HG03521 (cell line): ENCODE data around the gene KIFAP3.
"Not testable (repeated sequence)": the region's sequence is repeated elsewhere in the genome, so short reads cannot be mapped to it uniquely, and the experiment has no call there.

Source experiments
- ATAC-seq: cut with Tn5 transposase; IDR thresholded peaks from one replicate; pipeline ENCODE4 v1.9.1; 2021; ENCODE audit warnings: mild to moderate bottlenecking, moderate library complexity; ENCODE audit not compliant: unreplicated experiment

KIFAP3 gene

GRCh38 chr1:170074250-170075157 is at the start of gene KIFAP3:
TSS of gene KIFAP3 (minus strand) at chr1:170074695. CDS start at chr1:170074467, 228 bp downstream.
- ATAC-seq, result peak; percentile 99

GRCh38 chr1:170122366-170122765 is 47.9 kb upstream of the KIFAP3 start:
- ATAC-seq, result no peak

DNA sequence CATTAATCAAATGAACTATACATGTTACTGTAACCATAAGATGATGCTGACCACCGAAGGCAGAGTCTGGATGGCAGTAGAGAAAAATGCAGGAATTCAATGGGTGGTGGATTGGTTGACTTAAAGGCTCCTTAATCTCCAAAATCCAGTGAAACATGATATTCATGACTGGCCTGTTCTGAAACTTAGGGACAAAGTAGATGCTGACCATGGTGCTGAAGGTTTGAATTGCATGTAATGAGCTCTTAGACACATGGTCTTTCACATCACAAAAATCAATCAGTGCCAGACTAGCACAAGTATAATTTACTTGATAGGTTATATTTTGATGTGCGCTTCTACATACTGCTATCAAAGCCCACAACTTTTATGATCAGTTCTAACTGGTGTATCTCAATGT is 40.4 kb upstream of the KIFAP3 start:
- no peak for ATAC-seq

DNA sequence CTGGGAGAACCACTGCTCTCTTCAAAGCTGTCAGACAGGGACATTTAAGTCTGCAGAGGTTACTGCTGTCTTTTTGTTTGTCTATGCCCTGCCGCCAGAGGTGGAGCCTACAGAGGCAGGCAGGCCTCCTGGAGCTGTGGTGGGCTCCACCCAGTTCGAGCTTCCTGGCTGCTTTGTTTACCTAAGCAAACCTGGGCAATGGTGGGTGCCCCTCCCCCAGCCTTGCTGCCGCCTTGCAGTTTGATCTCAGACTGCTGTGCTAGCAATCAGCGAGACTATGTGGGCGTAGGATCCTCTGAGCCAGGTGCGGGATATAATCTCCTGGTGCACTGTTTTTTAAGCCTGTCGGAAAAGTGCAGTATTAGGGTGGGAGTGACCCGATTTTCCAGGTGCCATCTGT is 38.6 kb upstream of the KIFAP3 start:
- not testable (repeated sequence) for ATAC-seq

DNA sequence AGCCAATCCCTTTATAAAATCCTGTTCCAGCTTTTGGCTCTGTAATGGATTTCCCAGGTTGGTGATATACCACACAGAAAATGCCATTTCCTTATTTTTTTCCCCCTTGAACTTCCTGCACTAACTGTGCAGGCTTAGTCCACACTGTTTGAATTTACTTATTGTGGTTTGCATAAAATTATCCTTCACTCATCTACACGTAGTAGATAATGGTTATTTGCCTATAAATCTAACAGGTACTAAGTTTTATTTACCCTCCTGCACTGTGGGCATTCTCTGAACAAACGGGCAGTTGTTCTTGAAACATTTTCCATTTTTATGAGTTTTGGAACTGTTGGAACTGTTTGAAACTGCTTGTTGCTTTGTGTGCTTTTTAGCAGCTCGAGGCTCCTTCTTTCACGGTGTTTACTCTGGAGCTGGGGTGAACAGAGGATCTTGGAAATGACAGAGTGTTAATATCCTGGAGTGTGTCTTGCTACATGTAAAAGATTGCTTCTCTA is 23.0 kb upstream of the KIFAP3 start:
- no peak for ATAC-seq

- ATAC-seq, result no peak
Measured at GRCh38 chr1:170096806-170097340, 22.4 kb upstream of the KIFAP3 start.

- no peak for ATAC-seq
Measured at GRCh38 chr1:170095976-170096748, 21.7 kb upstream of the KIFAP3 start.

DNA sequence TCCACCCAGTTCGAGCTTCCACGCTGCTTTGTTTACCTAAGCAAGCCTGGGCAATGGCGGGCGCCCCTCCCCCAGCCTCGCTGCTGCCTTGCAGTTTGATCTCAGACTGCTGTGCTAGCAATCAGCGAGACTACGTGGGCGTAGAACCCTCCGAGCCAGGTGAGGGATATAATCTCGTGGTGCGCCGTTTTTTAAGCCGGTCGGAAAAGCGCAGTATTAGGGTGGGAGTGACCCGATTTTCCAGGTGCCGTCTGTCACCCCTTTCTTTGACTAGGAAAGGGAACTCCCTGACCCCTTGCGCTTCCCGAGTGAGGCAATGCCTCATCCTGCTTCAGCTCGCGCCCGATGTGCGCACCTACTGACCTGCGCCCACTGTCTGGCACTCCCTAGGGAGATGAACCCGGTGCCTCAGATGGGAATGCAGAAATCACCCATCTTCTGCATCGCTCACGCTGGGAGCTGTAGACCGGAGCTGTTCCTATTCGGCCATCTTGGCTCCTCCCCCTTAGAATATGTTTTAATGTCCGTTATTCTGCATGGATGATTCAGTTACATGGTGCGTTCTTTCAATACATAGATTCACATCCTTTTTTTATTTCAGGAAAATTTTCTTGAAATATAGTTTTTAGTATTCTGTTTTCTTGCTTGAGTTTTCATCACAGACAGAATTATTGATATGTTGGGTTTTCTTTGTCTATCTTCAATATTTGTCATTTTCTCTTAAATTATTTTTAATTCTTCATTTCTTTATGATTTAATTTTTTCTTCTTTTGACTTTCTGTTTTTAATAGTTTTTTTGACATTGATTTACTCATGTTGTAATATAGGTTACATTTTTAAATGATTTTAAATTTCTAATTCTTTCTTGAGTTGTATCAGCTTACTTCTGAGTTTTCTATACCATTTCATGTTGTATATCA is 20.5 kb upstream of the KIFAP3 start:
- ATAC-seq, result not testable (repeated sequence)

DNA sequence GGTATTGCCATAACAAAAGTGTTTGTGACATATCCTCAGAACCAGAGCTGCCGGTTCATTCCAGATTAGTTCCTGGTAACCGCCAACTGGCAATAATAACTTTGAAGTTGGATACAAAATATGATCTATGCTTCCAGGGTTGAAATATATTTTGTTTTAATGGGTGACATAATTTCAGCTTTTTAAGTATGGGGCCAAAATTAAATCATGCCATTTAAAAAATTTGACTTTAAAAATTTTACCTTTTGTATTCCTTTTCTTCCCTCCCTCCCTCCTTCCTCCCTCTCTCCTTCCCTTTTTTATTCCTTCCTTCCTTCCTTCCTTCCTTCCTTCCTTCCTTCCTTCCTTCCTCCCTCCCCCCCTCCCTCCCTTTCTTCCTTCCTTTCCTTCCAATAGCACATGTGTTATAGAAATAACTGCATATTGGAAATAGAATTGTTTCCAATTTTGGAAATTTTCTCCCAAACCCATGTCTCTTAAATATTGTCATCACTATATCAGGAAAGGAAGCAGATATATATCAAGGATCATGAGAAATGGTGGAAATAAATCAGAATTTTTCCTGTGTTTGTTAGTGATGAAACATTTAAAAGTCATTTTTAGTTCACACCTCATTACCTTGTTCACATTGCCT is 12.0 kb upstream of the KIFAP3 start:
- no peak for ATAC-seq

DNA sequence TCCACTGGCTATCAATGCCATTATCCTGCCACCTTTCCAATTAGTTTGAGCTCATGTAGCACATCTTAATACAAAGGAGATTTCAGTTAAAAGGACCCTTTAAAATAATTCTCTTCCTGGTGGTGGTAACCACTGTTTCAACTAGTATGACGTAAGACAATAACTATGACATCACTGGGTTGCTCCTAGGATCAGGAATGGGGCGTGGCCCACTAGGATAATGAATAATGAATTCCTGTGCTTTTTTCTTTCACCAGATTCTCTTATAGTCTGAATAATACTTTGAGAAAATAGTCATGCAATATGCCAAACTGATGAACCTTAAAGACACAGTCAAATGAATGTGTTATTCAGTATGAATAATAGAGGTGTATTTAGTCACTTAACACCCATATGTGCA is 10.6 kb upstream of the KIFAP3 start:
- no peak for ATAC-seq

DNA sequence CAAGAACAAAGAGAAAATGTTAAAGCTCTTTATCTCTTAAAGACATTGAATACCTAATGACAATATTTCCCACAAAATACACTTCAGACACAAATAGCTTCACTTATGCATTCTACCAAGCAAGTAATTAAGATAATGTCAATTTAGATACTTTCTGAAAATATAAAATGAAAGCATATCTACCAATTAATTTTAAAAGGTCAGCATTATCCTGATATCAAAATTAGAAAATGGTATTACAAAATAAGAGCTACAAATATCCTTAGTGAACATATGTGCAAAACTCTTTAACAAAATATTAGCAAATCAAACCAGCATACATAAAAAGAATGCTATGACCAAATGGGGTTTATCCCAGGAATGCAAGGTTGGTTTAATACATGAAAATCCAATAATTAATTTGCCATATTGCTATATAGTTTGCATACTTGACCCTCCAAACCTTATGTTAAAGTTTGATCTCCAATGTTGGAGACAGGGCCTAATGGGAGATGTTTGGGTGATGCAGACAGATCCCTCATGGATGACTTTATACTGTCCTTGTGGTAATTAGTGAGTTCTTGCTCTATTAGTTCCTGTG is 4.2 kb upstream of the KIFAP3 start:
- no peak for ATAC-seq

DNA sequence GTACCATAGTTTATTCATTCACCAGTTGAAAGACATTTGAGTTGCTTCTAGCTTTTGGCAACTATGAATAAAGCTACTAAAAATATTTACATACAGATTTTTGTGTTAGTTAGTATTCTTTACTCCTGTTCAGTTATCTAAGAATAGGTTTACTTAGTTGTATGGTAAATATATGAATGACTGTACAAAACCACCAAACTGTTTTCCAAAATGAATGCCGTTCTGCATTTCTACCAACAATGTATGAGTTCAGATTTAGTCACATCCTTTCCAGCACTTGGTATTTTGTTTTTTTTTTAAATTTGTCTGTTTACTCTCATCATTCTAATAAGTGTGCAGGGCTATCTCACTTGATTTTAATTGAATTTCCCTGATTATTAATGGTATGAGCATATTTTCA is 3.4 kb upstream of the KIFAP3 start:
- ATAC-seq, result no peak

- not testable (repeated sequence) for ATAC-seq
Measured at GRCh38 chr1:170076952-170077351, 2.5 kb upstream of the KIFAP3 start.

- ATAC-seq, result no peak
Measured at GRCh38 chr1:170076199-170076598, 1.7 kb upstream of the KIFAP3 start.

GRCh38 chr1:170075186-170075585 is 691 bp upstream of the KIFAP3 start:
- ATAC-seq, result no peak

GRCh38 chr1:170073893-170074249 is 624 bp downstream of the KIFAP3 start:
- no peak for ATAC-seq

DNA sequence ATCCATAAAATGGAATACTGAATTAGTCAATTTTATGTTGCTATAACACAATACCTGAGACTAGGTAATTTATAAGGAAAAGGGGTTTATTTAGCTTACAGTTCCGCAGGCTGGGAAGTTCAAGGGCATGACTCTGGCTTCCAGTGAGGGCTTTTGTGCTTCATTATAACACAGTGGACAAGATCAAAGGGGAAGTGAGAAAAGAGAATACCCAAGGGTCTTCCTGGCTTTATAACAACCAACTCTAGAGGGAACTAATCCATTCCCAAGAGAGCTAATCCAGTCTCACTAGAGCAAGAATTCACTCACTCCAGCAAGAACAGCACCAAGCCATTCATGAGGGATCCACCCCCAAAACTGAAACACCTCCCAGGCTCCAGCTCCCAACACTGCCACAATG is 3.1 kb downstream of the KIFAP3 start:
- no peak for ATAC-seq

GRCh38 chr1:170068923-170069322 is 5.6 kb downstream of the KIFAP3 start:
- no peak for ATAC-seq

- ATAC-seq, result peak; percentile 45
Measured at GRCh38 chr1:170067253-170067819, 7.2 kb downstream of the KIFAP3 start.
